ENCODE measurements around the gene PBLD.

DNA sequence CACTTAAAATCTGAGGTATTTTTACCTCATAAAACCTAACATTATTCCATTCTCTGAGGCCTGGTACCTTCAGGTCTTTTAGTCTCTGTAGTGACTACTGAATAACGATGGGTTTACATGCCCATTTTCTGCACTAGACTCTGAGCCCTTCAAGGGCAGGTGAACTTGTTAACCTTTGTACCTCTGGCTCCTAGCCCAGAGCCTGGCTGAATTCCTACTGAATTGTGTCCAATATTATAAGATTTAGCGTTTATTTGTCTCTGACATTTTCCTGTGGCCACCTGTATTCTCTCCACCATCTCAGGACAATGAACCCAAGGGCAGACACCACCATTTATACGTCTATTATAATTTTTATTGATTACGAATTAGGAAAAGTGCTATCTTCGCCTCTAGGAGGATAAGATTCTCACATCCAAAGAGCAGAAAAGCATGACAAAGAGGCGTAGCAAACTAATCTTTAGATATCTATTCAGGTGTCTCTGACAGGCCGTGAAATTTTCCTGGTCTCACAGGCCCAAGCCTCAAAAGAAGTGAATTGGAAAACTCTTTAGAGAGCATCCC is 28.8 kb downstream of the PBLD start:
- no peak for TF ChIP-seq ZNF302 (CRISPR knock-in tag; IDR thresholded peaks at IDR 0.05)
- TF ChIP-seq NPAS2 (CRISPR knock-in tag; IDR thresholded peaks at IDR 0.05; ENCODE audit: borderline replicate concordance) = no peak
- TF ChIP-seq POLR2A (IDR thresholded peaks at IDR 0.05; ENCODE audit: low read length) = no peak

Measured in A549 (cell line).